HG02970 (cell line): ENCODE results near the gene KNDC1.
A peak's percentile ranks its signal among the peaks of the same experiment; 100 is the strongest.
"Not testable (repeated sequence)": the region's sequence is repeated elsewhere in the genome, so short reads cannot be mapped to it uniquely, and the experiment has no call there.

Source experiments
- ATAC-seq: cut with Tn5 transposase; IDR thresholded peaks from one replicate; pipeline ENCODE4 v1.9.1; 2021; ENCODE audit warnings: mild to moderate bottlenecking, moderate library complexity, moderate number of reproducible peaks; ENCODE audit not compliant: unreplicated experiment, low FRiP score

KNDC1 gene

DNA sequence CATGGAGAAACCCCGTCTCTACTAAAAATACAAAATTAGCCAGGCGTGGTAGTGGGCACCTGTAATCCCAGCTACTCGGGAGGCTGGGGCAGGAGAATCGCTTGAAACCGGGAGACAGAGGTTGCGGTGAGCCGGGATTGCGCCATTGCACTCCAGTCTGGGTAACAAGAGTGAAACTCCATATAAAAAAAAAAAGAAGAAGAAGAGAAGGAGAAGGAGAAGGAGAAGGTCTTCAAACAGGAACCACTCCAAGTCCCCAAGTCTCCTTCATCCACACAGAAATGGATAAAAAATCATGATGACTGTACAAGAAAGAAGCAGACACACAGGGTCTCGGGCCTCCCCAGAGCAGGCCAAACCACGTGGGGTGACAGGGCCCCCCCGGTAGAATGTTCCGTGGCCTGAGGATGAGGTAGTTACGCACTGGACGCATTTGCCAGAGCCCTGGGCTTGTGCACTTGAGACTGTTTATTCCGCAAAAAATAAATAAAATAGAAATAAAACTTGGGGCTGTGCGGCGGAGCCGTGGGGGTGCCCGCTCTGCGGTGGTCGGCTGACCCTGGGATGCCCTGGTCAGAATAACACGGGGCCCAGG is 93.4 kb downstream of the KNDC1 start:
- ATAC-seq, result no peak

GRCh38 chr10:133254421-133255120 is 94.6 kb downstream of the KNDC1 start:
- ATAC-seq, result no peak

- no peak for ATAC-seq
These were observed 95.3 kb downstream of the KNDC1 start for GRCh38 chr10:133255323-133255722.

DNA sequence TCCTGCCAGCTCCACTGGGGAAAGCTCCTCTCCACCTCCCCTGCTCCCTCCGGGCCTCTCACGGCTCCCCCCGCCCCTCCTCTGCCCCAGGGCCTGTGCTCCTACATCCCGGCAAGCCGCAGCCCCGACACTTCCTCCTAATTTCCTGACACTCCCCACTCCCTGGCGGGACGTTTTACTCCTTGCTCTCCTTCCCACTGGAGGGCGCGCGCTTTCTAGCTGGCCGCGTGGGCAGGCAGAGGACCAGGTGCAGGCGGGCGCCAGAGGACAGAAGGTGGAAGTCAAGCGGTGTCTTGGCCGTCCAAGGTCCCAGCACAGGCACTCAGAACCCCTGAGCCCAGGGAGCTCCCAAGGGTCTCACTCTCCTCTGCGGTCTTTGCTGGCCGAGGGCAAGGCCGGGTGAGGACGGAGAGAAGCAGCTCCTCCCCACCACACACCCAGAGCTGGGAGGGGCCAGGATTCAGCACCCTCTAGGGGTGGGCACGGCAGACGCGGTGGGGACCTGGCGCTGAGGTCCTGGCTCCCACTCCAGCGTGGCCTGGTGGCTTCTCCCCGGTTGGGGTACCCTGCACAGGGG is 97.6 kb downstream of the KNDC1 start:
- no peak for ATAC-seq

DNA sequence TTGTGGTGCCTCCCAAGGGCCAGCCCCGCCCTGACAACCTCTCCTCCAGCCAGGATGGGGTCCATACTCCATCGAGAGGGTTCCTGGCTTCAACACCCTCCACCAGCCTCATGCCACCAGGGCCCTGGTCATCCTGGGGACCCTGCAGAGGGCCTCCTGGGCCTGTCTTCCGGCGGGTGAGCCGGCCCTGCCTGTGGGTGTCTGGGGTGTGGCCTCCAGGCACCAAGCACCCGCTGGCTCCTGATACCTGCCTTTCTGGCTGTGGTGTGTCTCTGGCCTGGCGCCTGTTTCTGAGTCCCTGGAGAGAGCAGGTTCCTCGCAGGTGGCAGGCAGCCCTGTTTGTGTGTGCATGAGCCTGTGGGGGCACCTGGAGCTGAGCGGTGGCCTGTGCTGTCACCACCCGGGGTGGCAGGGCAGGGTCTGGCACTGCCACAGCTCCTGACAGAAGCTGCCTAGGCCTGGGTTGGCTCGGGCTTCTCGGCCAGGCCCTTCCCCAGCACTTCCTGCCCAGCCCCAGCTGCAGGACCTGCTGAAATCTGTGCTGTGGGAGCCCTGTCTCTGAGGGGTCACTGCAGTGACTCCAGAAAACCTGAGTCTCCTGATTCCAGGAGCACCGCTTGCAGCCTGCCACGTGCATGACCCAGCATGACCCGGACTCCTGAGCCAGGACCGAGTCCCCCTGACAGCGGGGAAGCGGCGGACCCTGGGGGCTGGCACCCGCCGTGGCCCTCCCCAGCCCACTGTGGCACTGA is 98.2 kb downstream of the KNDC1 start:
- no peak for ATAC-seq

DNA sequence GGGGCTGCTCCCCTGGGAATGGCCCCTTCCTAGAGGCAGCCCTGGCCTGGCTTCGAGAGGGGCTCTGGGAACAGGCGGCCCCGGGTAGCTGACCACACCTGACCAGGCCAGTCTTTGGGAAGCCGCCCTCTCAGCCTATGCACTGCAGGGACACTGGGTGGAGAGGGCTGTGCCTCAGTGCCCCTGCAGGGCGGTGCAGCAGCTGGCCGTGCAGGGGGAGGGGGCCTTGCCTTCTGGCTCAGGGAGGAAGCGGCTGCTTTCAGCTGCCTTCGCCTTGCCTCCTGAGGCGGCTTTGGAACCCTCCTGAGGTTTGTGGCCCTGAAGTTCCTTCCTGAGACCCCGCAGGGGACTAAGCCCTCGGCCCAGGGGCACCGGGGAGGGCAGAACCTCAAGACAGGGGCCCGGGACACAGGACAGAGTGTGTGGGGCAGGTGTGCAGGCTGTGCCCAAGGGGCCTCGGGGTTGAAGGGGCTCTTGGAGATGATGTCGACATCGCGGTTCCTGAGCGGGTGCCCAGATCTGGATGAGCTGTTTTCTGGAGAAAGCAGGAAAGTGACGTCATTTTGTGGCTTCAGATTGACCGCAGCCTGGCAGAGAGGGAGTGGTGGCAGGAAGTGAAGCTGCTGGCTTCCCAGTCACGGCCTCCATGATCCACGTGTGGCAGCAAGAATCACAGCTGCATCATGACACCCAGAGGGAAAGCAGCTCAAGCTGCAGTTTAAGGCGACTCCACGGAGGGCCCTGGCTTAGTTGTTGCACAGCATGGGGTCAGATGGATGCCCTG is 99.0 kb downstream of the KNDC1 start:
- ATAC-seq, result no peak

DNA sequence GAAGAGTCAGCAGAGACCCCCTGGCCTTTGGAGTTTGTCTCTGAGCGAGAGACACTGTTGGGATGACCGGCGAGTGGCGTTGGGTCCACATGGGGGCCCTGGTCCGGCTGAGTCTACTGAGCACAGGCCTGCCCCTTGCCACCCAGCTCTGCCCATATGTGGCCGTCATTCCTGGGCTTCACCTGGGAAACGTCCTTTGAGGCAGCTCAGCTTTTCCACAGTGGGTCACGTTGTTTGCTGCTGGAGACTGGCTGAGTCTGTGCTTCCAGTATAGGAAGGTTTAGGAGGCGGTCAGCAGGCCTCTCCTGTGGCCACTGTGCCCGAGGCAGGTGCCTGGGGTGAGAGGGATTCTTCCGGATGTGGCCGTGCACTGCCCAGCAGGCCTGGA is 99.6 kb downstream of the KNDC1 start:
- ATAC-seq, result no peak

- peak; percentile 30 for ATAC-seq
These were observed 101.1 kb downstream of the KNDC1 start for GRCh38 chr10:133260895-133261725.

DNA sequence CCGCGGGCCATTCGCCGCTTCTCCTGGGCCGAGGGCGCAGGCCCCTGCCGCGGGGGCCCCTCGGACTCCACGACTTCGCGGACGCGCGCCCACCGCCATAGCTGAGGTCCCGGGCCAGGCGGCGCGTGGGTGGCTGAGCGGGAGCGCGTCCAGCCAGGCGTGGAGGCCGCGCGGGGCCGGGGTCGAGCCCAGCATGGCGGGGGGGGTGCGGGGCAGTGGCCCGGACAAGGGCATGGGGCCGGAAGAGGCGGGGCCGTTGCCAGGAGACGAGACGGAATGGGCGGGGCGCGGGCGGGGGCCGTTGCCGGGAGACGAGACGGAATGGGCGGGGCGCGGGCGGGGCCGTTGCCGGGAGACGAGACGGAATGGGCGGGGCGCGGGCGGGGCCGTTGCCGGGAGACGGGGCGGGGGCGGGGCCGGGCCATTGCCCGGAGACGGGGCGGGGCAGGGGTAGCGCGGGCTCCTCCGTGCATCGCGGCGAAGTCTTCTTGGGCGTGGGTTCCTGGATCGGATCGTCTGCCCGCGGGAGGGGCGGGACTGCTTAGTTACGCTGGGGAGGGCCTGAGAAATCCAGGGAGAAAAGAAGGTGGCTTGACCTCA is 101.8 kb downstream of the KNDC1 start:
- ATAC-seq, result peak; percentile 51

- ATAC-seq, result no peak
These were observed 102.7 kb downstream of the KNDC1 start for GRCh38 chr10:133262696-133263095.

GRCh38 chr10:133263674-133264073 is 103.7 kb downstream of the KNDC1 start:
- ATAC-seq, result no peak

DNA sequence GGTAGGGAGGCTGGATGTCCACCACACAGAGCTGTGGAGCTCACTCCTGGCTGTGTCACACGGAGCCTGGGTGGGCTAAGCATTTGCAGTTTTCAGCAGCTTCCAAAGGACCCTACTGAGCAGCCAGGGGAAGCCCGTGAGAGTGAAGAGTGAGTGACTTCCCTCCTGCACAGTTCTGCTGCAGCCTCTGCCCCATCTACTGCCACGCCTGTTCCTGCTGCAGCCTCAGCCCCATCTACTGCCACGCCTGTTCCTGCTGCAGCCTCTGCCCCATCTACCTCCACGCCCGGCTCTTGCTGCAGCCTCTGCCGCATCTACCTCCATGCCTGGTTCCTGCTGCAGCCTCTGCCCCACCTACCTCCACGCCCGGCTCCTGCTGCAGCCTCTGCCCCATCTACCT is 104.4 kb downstream of the KNDC1 start:
- ATAC-seq, result no peak

- ATAC-seq, result not testable (repeated sequence)
These were observed 105.0 kb downstream of the KNDC1 start for GRCh38 chr10:133265052-133265451.

- ATAC-seq, result no peak
These were observed 106.2 kb downstream of the KNDC1 start for GRCh38 chr10:133266056-133266795.

GRCh38 chr10:133267293-133267692 is 107.3 kb downstream of the KNDC1 start:
- no peak for ATAC-seq

- no peak for ATAC-seq
These were observed 107.8 kb downstream of the KNDC1 start for GRCh38 chr10:133267829-133268228.

- no peak for ATAC-seq
These were observed 108.5 kb downstream of the KNDC1 start for GRCh38 chr10:133268532-133268931.

DNA sequence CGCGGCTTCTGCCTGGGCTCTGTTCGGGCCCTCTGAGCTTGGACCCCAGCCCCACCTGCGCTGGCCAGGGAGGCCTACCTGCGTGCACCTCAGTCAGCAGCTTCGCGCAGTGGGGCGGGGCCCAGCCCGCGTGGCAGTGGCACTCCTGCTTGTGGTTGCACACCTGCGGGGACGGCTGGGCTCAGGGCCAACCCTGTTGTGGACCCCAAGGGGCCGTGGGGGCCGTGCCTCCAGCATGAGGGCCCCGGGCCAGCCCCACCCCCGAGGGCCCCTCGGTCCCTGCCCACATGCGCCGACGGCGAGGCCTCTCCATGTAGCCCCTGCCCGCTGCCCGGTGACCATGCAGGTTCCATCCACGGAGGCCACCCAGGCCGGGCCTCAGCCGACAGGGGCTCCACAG is 109.3 kb downstream of the KNDC1 start:
- no peak for ATAC-seq

GRCh38 chr10:133270204-133270603 is 110.2 kb downstream of the KNDC1 start:
- ATAC-seq, result no peak
